ENCODE data around the gene PKNOX2.

PKNOX2 gene

GRCh38 chr11:125289419-125290098, 125.0 kb downstream of the PKNOX2 start:
- no peak for FAIRE-seq

GRCh38 chr11:125290263-125290662, 125.7 kb downstream of the PKNOX2 start:
- no peak for FAIRE-seq

- no peak for FAIRE-seq
These were observed 127.5 kb downstream of the PKNOX2 start for GRCh38 chr11:125292100-125292499.

GRCh38 chr11:125293596-125293995, 129.0 kb downstream of the PKNOX2 start:
- FAIRE-seq: no peak

- FAIRE-seq: no peak
These were observed 131.4 kb downstream of the PKNOX2 start for GRCh38 chr11:125295931-125296330.

- FAIRE-seq: no peak
These were observed 132.9 kb downstream of the PKNOX2 start for GRCh38 chr11:125297346-125297915.

- FAIRE-seq: no peak
These were observed 134.6 kb downstream of the PKNOX2 start for GRCh38 chr11:125299061-125299615.

- FAIRE-seq: no peak
These were observed 135.3 kb downstream of the PKNOX2 start for GRCh38 chr11:125299821-125300220.

GRCh38 chr11:125300791-125301218, 136.3 kb downstream of the PKNOX2 start:
- no peak for FAIRE-seq

- FAIRE-seq: no peak
These were observed 136.8 kb downstream of the PKNOX2 start for GRCh38 chr11:125301346-125301745.

- FAIRE-seq: no peak
These were observed 138.6 kb downstream of the PKNOX2 start for GRCh38 chr11:125303186-125303585.

GRCh38 chr11:125303694-125304093, 139.1 kb downstream of the PKNOX2 start:
- FAIRE-seq: no peak

GRCh38 chr11:125304136-125304535, 139.6 kb downstream of the PKNOX2 start:
- FAIRE-seq: no peak

GRCh38 chr11:125304876-125305275, 140.3 kb downstream of the PKNOX2 start:
- FAIRE-seq: no peak

- no peak for FAIRE-seq
These were observed 140.8 kb downstream of the PKNOX2 start for GRCh38 chr11:125305345-125305744.

- FAIRE-seq: no peak
These were observed 141.9 kb downstream of the PKNOX2 start for GRCh38 chr11:125306476-125306875.

- no peak for FAIRE-seq
These were observed 143.7 kb downstream of the PKNOX2 start for GRCh38 chr11:125308246-125308645.

GRCh38 chr11:125312391-125312790, 147.8 kb downstream of the PKNOX2 start:
- no peak for FAIRE-seq

- FAIRE-seq: no peak
These were observed 148.3 kb downstream of the PKNOX2 start for GRCh38 chr11:125312812-125313211.

- FAIRE-seq: no peak
These were observed 149.0 kb downstream of the PKNOX2 start for GRCh38 chr11:125313271-125314219.

- no peak for FAIRE-seq
These were observed 149.9 kb downstream of the PKNOX2 start for GRCh38 chr11:125314276-125315078.

GRCh38 chr11:125315079-125315740, 150.7 kb downstream of the PKNOX2 start:
- FAIRE-seq: no peak
